Measurements from ENCODE around the gene OR5M8. TPM values are rescaled to one million over a fixed set of nuclear protein-coding genes. Genes with fewer than 3 reads are reported as not detected.

OR5M8 gene
- total RNA-seq, 1 donor from 2014 or later, result not detected

- Histone ChIP-seq H3K27ac (no peak overlapping the region), H3K9me3 (no peaks in the 10 kb centered on the region), H3K4me3 (no peak overlapping the region), H3K36me3 (no peaks in the 10 kb centered on the region), H3K4me1 (no peaks in the 10 kb centered on the region), H3K27me3 (ENCODE audit: low read depth) (no peaks in the 10 kb centered on the region)
- no peak for TF ChIP-seq CTCF (IDR thresholded peaks at IDR 0.05)
- intact Hi-C loops (cut with DNase I), result no loop called here
- DNase-seq (no peak), ATAC-seq (no peak)
Observed at GRCh38 chr11:56509439-56509838, 18.3 kb upstream of the OR5M8 start.

GRCh38 chr11:56497010-56497409, 5.8 kb upstream of the OR5M8 start:
- DNase-seq (no peak), ATAC-seq (no peak)
- intact Hi-C loops (cut with DNase I), result no loop called here
- Histone ChIP-seq H3K27me3 (ENCODE audit: low read depth) (no peaks in the 10 kb centered on the region), H3K9me3 (no peaks in the 10 kb centered on the region), H3K4me1 (no peaks in the 10 kb centered on the region), H3K4me3 (no peak overlapping the region), H3K27ac (no peak overlapping the region), H3K36me3 (no peaks in the 10 kb centered on the region)
- TF ChIP-seq CTCF (IDR thresholded peaks at IDR 0.05), result no peak

DNA sequence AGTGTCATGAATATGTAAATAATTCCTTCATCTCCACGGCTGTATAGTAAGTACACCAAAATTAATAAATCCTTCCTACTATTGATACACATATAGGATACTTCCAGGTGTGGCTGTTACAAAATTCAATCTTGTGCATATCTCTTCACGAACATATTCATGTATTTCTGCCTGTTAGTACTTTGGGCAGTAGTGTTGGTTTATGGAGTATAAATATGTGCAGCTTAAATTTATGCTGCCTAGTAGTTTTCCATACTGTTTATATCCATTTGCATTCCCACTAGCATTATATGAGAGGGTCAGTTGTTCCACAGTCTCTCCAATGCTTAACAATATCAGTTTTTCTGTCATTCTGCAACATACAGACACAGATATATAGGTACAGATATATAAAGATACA, 3.9 kb upstream of the OR5M8 start:
- DNase-seq (no peak), ATAC-seq (no peak)
- intact Hi-C loops (cut with DNase I), result no loop called here
- no peak overlapping the region for H3K27ac ChIP-seq
- no peaks in the 10 kb centered on the region for H3K9me3 ChIP-seq
- H3K36me3 ChIP-seq, result no peaks in the 10 kb centered on the region
- no peaks in the 10 kb centered on the region for H3K27me3 ChIP-seq (ENCODE audit: low read depth)
- no peaks in the 10 kb centered on the region for H3K4me1 ChIP-seq
- TF ChIP-seq CTCF (IDR thresholded peaks at IDR 0.05), result no peak
- no peak overlapping the region for H3K4me3 ChIP-seq

DNA sequence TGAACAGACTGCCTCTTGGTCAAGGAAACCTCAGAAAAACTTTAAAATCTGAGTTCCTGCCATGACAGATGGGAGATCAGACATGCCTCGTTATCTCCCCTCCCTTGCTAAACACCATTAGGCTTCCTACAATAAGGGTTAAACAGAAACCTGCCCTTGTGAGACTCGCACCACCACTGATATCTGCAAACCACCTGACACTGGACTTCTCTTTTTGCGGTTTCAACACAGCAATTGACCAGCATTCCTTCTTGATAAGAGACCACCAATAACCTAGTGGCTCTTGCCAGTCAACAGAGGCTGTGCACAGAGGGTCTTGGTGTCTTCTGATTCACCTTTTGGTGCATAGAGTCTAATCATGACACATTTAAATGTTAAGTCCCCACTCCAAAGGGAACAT, 4.4 kb downstream of the OR5M8 start:
- H3K4me1 ChIP-seq, result no peaks in the 10 kb centered on the region
- H3K9me3 ChIP-seq, result no peaks in the 10 kb centered on the region
- DNase-seq, result no peak
- H3K4me3 ChIP-seq, result no peak overlapping the region
- H3K27me3 ChIP-seq (ENCODE audit: low read depth), result no peaks in the 10 kb centered on the region
- ATAC-seq, result no peak
- intact Hi-C loops (cut with DNase I), result no loop called here
- TF ChIP-seq CTCF (IDR thresholded peaks at IDR 0.05), result no peak
- H3K27ac ChIP-seq, result no peak overlapping the region
- H3K36me3 ChIP-seq, result no peaks in the 10 kb centered on the region

GRCh38 chr11:56474729-56475235, 16.4 kb downstream of the OR5M8 start:
- no peaks in the 10 kb centered on the region for H3K27me3 ChIP-seq (ENCODE audit: low read depth)
- intact Hi-C loops (cut with DNase I), result no loop called here
- no peak for TF ChIP-seq CTCF (IDR thresholded peaks at IDR 0.05)
- H3K4me1 ChIP-seq, result no peaks in the 10 kb centered on the region
- no peaks in the 10 kb centered on the region for H3K9me3 ChIP-seq
- H3K27ac ChIP-seq, result no peak overlapping the region
- DNase-seq (no peak), ATAC-seq (no peak)
- H3K36me3 ChIP-seq, result no peaks in the 10 kb centered on the region
- no peak overlapping the region for H3K4me3 ChIP-seq

- no peaks in the 10 kb centered on the region for H3K4me1 ChIP-seq
- TF ChIP-seq CTCF (IDR thresholded peaks at IDR 0.05), result no peak
- no peak within 1 kb of the TSS for H3K27ac ChIP-seq
- H3K4me3 ChIP-seq, result no peak within 1 kb of the TSS
- ATAC-seq (no peak), DNase-seq (no peak)
- intact Hi-C loops (cut with DNase I), result no loop called here
- H3K36me3 ChIP-seq, result no peaks in the 10 kb centered on the region
- H3K9me3 ChIP-seq, result no peaks in the 10 kb centered on the region
- H3K27me3 ChIP-seq (ENCODE audit: low read depth), result no peaks in the 10 kb centered on the region
Observed at GRCh38 chr11:56473252-56473651, 17.9 kb downstream of the OR5M8 start, which contains the start of gene OR5M3. TSS of gene OR5M3 (minus strand) at chr11:56473352. CDS start at chr11:56470497, 2,855 bp downstream.

Measured in lower lobe of right lung (tissue), 2 donors.